Amniotic epithelial cell (primary cell): ENCODE data around the gene PHLDB3.

Experiments used
- DNase-seq: peaks from one replicate; pipeline ENCODE4 v3.0.0-alpha.2; 2010; ENCODE audit warnings: low read depth

PHLDB3 gene

DNA sequence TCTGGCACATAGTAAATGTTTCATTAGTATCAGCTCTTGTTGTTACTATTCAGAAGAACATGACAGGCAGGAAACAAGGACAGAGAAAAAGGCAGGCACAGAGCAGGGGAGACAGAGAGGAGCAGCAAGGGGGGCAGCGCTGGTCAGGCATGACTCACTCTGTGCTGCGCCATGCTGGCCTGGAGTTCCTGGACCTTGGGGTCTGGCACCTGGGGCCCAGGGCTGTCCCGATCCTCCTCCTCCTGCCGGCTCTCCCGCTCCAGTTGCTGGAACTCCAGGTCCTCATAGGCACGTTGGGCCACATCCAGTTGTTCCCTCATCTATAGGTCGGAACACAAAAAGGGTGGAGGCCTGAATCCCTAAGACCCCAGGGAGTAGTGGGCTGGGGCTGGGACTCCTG lies 7.6 kb downstream of the PHLDB3 start:
- DNase-seq = no peak

DNA sequence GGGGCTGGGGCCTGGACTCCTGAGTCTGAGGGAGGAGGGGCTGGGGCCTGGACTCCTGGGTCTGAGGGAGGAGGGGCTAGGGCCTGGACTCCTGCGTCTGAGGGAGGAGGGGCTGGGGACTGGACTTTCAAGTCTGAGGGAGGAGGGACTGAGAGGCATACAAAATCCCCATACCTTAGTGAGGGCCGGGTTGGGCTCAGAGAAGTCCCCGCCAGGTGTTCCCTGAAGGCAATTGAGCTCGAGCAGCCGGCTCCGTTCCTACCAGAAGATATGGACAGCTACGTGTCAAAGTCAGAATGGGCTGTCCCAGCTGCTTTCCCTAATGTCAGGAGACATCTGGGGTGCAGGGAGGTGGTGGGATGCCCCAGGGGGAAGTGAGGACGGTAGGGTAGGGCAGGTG lies 9.5 kb downstream of the PHLDB3 start:
- DNase-seq = no peak

DNA sequence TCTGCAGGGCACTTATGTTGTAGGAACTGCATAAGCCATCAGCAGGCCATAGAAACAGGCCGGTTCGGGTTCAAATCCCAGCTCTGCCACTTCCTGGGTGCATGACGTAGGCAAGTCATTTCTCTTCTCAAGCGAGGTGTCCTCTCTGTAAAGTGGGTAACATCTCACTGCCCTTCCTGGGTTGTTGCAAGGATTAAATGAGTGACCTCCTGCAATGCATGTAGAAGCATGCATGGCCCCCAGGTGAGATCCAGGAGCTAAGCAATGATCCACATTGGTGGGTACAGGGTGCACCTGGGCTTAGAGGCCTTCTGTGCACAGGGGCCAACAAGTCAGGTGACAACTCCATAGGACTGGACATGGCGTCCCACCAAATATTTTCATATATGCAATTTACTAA lies 13.8 kb downstream of the PHLDB3 start:
- DNase-seq = no peak

DNA sequence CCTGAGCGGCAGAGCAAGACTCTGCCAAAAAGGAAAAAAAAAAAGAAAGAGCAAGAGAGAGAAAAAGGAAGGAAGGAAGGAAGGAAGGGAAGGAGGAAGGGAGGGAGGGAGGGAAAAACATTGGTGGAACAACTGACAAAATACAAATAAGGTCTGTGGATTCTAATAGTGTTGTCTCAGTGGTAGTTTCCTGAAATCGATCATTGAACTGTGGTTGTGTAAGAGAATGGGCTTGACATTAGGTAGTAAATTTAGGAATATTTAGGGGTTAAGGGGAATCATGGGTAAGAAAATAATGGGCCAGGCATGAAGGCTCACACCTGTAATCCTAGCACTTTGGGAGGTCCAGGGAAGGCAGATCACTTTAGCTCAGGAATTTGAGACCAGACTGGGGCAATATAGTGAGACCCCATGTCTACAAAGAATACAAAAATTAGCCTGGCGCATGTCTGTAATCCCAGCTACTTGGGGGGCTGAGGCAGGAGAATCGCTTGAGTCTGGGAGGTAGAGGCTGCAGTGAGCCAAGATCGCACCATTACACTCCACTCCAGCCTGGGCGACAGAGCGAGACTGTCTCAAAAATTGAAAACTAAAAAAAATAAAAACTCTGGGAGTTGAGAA lies 14.5 kb downstream of the PHLDB3 start:
- no peak for DNase-seq

DNA sequence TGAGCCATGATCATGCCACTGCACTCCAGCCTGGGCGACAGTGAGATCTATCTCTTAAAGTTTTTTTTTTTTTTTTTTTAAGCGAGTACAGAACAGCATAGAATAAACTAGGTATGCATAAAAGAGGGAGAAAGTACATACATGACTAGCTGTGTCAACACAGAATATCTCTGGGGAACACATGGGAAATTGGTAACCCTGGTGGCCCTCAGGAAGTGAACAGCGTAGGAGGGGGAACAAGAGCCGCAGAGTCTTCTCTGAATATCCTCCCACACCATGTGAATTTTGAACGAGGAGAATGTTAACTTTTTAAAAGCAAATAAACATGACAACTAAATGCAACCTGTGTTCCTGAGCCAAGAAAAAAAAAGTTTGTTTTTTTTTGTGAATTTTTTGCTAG lies 15.2 kb downstream of the PHLDB3 start:
- no peak for DNase-seq

DNA sequence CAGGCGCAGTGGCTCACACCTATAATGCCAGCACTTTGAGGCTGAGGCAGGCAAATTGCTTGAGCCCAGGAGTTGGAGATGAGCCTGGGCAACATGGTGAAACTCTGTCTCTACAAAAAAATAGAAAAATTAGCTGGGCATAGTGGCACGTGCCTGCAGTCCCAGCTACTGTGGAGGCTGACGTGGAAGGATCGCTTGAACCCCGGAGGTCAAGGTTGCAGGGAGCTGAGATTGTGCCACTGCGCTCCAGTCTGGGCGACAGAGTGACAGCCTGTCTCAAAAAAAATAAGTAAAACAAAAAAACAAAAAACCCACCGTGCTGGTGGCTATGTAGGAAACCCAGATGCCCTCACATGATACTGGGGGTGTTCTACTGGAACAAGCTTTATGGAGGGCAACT lies 16.4 kb downstream of the PHLDB3 start:
- DNase-seq = no peak

DNA sequence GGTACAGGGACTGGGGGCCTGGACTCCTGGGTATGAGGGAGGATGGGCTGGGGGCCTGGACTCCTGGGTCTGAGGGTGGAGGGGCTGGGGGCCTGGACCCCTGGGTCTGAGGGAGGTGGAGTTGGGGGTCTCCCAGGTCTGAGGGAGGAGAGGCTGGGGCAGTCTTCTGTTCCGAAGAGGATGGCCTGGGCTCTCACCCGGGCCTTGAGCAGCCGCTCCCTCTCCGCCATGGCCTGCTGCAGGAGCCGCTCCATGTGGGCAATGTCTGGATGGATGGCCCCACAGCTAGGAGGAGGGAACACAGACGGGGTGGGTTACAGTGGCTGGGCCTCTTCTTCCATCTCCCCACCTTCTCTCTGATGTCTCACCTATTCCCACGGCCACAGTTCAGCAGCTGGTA lies 18.1 kb downstream of the PHLDB3 start:
- no peak for DNase-seq

DNA sequence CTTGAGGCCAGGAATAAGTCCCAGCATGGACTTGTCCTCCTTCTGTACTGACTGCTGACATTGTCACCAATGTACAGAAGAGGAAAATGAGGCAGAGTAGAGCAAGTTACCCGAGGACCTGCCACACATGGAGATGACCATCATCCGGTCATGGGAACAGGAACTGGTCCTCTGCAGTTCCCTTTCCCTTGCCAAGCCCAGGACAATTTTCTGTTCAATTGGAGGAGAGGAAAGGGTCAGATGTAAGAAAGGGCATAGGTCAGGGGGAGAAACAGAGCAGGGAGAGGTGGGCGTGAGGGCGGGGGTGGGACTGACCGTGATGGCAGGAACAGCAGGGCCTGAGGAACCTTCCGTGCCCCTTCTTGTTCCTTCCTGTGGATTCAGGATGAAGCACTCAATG lies 18.6 kb downstream of the PHLDB3 start:
- DNase-seq = no peak

DNA sequence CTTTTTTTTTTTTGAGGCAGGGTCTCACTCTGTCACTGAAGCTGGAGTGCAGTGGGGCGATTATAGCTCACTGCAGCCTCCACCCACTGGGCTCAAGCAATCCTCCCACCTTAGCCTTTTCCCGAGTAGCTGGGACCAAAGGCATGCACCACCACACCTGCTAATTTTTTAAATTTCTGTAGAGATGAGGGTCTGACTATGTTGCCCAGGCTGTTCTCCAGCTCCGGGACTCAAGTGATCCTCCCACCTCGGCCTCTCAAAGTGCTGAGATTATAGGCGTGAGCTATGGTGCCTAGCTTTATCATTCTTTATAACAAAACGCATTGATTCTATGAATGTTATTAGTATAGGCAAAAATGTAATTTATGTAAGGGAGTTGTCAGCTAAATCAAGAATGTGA lies 21.3 kb downstream of the PHLDB3 start:
- DNase-seq = no peak

DNA sequence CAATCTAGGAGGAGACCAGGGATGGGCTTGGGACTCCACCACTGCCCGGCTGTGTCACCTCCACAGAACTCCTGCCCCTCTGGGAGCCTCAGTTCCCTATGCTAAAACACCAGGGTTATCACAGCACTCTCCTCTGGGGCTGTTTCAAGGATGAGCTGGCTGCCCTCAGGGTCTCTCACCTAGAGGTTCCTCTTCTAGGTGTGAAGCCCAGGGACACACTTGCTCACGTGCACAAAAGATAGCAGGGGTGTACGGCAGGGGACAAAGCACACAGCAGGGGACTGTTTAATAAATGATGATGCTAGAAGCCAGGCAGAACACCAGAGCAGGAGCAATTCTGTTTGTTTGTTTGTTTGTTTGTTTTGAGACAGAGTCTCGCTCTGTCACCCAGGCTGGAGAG lies 22.4 kb downstream of the PHLDB3 start:
- no peak for DNase-seq

DNA sequence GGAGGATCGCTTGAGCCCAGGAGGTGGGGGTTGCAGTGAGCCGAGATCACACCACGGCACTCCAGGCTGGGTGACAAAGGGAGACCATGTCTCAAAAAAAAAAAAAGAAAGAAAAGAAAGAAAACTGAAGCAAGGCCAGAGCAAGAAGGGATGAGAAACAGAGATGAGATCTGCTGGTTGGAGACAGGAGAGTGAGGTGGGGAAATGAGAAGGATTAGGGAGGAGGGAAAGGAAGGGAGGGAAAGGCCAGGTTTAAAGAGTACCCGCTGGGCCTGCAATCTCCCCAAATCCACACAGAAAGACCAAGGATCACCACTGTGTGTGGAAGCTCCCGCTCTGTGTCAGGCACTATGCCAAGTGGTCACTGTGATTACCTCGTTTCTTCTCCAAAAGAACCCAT lies 22.8 kb downstream of the PHLDB3 start:
- no peak for DNase-seq

DNA sequence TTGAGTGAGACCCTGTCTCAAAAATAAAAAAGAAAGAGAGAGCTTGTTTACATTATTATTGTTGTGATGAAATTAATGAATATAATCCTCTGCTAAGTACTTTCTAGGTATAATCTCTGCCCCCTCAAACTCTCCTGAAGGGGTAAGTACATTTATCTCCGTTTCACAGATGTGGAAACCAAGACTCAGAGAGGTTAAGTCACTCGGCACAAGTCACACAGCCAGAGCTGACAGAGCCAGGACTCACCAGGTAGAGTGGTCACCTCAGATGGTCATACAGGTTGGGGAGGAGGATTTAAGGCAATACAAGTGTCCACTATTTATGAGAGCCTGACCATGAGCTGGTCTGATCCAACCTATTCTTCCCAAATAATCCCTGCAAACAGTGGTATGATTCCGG lies 24.0 kb downstream of the PHLDB3 start:
- no peak for DNase-seq

DNA sequence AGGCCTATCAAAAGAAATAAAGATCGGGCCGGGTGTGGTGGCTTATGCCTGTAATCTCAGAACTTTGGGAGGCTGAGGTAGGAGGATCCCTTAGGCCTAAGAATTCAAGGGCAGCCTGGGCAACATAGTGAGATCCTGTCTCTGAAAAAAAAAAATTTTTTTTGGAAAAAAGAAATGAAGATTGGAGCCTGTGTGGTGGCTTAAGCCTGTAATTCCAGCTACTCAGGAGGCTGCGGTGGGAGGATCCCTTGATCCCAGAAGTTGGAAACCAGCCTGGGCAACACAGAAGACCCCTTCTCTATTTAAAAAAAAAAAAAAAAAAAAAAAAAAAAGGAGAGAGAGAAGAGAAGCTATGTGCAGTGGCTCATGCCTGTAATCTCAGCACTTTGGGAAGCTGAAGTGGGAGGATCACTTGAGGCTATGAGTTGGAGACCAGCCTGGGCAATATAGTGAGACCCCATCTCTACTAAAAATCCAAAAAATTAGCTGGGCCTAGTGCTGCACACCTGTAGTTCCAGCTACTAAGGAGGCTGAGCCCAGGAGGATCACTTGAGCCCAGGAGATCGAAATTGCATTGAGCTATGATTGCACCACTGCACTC lies 24.5 kb downstream of the PHLDB3 start:
- no peak for DNase-seq

DNA sequence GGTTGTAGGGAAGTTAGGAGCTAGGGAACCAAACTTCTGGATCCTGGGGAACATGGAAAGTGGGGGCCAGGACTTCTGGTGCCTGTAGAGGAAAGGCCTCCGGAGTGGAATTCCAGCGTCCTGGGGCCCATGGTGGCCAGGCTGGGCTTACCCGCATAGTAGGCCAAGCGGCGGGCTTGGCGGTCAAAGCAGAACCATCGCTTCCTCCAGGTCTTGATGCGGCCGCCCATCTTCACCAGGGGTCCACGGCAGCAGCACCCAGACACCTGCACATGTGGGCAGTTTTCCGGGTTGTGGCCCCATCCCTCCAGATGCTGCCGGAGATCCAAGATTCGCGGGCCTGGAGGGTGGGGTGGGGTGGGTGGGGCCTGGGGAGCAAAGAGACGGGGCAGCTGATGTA lies 25.3 kb downstream of the PHLDB3 start:
- DNase-seq = no peak

DNA sequence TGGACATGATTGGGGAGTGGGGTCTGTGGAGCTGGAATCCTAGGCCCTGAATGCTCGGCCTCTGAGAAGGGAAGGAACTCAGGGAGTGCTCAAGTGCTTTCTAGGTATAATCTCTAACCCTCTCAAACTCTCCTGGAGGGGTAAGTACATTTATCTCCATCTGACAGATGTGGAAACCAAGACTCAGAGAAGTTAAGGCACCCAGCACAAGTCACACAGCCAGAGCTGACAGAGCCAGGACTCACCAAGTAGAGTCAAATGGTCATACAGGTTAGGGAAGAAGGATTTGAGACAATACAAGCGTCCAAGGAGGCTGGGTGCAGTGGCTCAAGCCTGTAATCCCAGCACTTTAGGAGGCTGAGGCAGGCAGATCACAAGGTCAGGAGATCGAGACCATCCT lies 26.2 kb downstream of the PHLDB3 start:
- no peak for DNase-seq

DNA sequence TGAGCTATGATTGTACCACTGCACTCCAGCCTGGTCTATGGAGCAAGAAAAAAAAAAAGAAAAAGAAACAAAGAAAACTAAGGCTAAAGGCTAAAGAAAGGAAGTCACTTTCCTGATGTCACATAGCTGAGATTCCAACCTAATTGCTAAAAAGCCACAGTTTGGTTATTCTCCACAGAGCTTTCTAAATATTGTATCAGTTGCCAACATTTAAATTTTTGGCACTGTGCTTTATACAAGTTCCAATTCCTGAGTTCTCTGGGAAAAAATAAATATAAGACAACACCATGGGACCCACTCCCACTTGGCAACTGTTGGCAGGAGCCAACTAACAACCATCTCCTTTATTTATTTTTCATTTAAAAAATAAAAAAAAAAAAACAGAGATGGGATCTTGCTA lies 27.9 kb downstream of the PHLDB3 start:
- peak; percentile 33 for DNase-seq

DNA sequence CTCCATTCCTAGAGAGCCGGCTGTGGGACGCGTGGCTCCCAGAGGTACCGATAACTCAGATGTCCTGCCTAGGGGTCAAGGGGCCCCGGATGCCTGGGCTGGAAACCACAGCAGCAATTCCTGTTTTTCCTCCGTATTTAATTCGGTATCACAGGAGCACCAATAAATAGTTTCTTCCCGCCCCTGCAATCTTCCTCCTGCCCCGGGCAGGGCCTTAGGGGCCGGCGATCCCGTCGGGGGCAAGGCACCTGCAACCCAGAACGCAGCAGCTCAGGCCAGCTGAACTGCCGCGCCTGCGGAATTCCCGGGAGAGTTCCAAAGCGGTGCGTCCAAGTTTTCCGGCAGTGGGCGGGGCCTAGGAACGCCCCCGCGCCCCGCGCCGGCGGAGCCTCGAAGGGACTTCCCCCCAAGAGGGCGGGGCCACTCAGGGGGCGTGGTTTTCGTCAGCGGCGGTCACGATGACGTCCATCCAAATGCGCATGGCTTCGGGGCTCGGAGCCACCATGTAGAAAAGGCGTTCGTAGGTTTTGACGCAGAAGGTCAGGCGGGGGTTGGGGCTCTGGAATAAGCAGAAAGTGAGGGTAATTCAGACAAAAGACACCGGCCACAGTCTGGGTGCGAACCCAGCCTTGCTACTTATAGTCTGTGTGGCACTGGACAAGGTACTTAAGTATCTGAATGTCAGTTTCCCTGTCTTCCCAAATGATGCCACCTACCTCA lies 29.4 kb downstream of the PHLDB3 start:
- DNase-seq = peak; percentile 87

DNA sequence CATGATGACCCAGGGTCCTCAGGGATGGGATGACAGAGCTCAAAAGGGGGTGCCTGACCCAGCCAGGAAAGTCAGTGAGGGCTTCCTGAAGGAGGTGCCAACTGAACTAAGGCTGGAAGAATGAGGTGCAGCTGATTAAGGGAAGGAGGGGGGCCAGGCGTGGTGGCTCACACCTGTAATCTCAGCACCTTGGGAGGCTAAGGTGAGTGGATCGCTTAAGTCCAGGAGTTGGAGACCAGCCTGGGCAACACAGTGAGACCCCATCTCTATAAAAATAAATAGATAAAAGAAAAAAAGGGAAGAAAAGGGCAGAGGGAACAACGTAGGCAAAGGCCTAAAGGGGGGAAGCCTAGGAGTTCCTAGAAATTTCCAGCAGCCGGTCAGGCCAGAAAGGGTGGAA lies 30.1 kb downstream of the PHLDB3 start:
- DNase-seq = no peak

DNA sequence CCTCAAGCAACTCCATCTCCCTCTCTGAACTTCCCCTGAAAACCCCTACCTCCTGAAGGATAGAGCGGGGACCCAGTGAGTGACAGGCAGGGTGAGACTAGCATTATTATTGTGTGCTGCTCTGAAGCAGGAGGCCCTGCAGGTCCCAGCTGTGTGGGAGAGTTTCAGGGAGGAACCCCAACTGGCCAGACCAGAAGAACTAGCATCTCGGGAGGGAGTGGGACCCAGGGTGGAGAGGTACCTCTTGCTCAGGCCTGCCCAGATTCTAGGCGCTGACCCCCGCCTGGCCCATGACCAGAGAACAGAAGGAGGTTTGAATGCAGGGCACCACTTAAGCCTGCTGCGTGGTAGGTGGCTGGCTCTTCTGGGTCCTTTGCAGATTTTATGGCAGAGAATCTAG lies 33.5 kb downstream of the PHLDB3 start:
- no peak for DNase-seq

DNA sequence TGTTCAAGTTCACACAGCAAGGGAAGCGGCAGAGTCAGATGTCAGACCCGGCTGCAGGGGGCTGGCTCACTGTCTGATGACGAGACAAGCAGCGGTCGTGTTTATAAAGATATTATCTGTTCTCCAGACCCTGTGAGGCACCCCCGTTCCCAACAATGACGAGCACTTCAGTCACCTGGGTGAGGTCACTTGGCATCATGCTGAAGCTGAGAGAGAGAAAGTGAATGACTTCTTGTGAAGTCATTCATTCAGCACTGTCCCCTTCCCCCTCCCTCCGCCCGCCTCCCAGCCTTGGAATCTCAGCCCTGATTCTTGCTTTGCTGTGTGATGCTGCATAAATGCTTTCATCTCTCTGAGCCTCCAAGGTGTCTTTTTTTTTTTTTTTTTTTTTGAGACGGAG lies 34.3 kb downstream of the PHLDB3 start:
- DNase-seq = peak; percentile 50

DNA sequence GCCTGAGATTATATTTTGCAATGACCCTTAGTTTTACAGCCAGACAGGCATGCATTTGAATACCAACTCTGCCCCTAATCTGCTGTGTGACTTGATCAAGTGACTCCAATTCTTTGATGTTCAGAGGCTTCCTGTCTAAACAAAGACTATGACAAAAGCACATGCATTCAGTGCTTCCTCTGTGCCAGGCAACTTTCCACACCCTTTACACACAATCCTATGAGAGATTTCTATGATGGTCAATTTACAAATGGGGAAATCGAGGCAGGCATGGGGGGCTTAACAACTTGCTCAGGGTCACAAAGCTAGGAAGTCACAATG lies 35.4 kb downstream of the PHLDB3 start:
- no peak for DNase-seq

DNA sequence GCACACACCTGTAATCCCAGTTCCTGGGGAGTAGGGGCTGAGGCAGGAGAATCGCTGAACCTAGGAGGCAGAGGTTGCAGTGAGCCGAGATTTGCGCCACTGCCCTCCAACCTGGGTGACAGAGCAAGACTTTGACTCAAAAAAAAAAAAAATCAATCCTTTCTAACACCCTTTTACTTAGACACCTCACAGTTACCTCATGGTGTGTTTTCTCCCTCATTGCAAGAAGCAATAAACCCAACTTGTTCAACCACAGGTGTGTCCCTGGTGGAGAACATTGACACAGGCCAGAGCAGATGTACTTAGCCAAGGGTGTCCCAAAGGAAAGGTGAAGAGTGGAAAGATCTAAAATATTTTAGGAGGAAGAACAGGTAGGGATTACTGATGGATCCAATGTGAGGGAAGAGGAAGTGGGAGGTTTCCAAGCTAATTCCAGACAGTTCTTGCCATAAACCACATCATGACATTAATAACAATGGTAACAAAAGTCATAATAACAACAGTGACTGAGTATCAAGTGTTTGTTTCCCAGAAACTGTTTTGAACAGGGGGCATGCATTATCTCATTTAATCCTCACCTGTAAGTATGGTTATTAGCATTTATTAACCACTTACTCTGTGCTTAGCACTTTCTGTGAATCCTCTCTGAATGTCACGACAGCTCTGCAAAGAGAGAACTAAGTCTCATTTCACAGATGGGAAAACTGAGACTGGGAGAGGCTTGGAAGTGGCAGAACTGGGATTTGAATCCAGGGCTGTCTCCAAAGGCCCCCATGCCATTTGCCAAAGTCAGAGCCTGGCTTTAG lies 36.0 kb downstream of the PHLDB3 start:
- DNase-seq = no peak

DNA sequence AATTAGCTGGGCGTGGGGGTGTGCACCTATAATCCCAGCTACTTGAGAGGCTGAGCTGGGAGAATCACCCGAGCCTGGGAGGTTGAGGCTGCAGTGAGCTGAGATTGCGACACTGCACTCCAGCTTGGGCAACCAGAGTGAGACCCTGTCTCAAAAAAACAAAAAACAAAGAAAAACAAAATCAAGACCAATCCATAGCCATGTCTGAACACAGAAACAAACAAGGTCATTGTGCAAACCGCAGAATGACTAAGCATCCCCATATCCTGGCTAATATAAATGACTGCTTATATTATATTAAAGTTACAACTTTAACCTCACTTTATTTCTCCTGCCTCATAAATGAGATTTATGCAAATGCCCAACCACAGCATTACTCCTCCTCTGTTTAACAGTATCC lies 36.8 kb downstream of the PHLDB3 start:
- peak; percentile 83 for DNase-seq
